Measurements from ENCODE around the gene LCOR.
"Not testable (repeated sequence)": the region's sequence is repeated elsewhere in the genome, so short reads cannot be mapped to it uniquely, and the experiment has no call there.

The LCOR gene

GRCh38 chr10:96840841-96841518 lies 8.9 kb downstream of the LCOR start:
- DNase-seq (ENCODE audit: low read depth) = no peak

- no peak for DNase-seq (ENCODE audit: low read depth)
Measured at GRCh38 chr10:96842896-96843723, 11.0 kb downstream of the LCOR start.

DNA sequence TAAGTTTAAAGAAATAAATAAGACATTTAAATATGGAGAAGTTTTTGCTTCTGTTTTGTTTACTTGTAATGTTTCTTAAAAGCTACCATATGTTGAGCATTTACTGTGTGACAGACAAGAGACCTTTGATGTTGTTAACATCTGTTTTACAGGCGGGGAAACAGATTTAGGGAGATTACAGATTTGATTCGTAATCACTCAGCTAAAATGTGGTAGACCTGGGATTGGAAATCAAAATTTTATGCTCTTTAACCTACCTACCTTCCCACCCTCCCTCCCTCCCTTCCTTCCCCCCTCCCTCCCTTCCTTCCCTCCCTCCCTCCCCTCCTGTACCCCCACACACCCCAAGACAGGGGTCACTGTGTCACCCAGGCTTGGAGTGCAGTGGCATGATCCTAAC lies 11.7 kb downstream of the LCOR start:
- DNase-seq (ENCODE audit: low read depth) = no peak

- no peak for DNase-seq (ENCODE audit: low read depth)
Measured at GRCh38 chr10:96846395-96846794, 14.3 kb downstream of the LCOR start.

GRCh38 chr10:96846926-96847325 lies 14.8 kb downstream of the LCOR start:
- DNase-seq (ENCODE audit: low read depth) = no peak

GRCh38 chr10:96847356-96847755 lies 15.3 kb downstream of the LCOR start:
- DNase-seq (ENCODE audit: low read depth) = not testable (repeated sequence)

DNA sequence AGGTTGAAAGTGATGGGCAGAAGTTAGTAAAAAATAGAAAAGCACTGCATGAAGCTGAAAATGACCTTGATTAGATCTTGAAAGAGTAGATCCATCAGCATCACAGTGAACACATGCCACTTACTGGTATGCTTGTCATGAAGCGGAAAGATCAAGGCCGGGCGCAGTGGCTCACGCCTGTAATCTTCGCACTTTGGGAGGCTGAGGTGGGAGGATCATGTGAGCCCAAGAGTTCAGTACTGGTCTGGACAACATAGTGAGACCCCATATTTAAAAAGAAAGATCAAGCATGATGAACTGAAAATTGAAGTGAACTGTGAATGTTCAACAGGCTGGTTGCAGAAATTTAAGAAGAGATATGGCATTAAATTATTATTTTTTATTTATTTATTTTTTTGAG lies 18.0 kb downstream of the LCOR start:
- DNase-seq (ENCODE audit: low read depth) = no peak

DNA sequence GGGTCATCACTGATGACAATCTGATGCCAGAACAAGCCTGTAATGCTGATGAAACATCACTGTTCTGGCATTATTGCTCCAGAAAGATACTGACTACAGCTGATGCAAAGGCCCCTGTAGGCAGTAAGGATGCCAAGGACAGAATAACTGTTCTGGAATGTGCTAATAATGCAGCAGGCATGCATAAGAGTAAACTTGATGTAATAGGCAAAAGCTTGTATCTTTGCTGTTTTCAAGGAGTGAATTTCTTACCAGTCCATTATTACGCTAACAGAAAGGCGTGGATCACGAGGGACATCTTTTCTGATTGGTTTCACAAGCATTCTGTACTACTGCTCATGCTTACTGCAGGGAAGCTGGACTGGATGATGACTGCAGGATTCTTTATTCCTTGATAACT lies 18.7 kb downstream of the LCOR start:
- DNase-seq (ENCODE audit: low read depth) = no peak

DNA sequence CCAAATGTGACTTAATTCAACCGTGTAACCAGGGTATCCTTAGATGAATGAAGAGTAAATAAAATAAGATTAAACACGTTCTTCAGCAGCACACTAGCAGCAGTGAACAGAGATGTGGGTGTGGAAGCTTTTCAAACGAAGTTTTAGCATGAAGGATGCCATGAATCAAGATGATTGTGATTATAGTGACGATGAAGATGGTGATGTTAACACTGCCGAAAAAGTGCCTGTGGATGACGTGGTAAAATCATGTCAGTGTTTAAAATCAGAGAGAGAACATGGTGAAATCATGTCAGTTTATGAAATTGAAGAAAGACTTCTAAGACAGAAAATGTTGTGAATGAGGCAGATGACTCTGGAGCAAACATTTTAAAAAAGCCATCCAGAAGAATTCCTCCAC lies 19.2 kb downstream of the LCOR start:
- DNase-seq (ENCODE audit: low read depth) = no peak

DNA sequence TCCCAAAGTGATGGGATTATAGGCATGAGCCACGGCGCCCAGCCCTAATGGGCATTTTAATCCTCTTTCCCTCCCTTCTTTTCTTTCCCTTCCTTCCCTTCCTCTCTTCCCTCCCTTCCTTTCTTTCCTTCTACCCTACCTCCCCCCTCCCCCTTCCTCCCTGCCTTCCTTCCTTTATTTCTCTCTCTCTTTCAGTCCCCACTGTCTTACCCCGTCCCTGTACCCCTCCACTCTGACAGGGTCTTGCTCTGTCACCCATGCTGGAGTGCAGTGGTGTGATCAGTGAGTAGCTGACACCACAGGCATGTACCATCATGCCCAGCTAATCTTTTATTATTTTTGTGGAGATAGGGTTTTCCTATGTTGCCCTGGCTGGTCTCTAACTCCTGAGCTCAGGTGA lies 24.2 kb downstream of the LCOR start:
- DNase-seq (ENCODE audit: low read depth) = no peak

DNA sequence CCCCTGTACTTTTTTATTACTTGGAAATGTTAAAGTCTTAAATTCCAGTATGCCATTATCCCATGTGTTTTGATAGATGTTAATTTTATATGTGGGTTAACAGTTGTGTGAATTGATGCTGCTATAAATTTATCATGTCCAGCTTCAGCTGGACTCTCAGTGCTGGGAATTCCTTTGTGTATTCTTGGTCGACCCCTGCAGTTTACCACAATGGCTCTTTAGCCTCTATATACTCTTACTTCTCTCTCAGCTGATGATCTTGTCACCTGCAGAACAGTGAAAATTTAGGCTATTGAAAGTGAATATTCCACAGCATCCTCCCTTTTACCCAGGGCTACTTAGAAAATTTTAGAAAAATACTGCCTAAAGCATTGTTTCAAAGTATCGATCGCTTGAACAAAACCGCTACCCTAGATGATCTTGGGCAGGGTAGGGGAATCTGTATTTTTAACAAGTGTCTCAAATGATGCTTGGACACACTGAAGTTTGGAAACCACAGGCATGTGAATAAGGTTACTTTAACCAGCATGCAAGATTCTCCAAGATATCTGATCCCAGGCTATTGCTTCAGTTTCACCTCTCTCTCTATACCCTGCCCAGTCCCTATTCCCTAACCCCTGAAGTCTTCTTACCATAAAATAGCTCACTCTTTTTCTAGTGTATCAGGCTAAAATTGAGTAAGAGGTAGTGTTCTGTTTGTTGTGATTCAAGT lies 25.4 kb downstream of the LCOR start:
- no peak for DNase-seq (ENCODE audit: low read depth)

- no peak for DNase-seq (ENCODE audit: low read depth)
Measured at GRCh38 chr10:96858038-96858705, 26.1 kb downstream of the LCOR start.

- no peak for DNase-seq (ENCODE audit: low read depth)
Measured at GRCh38 chr10:96858706-96859050, 26.6 kb downstream of the LCOR start.

GRCh38 chr10:96860631-96861277 lies 28.7 kb downstream of the LCOR start:
- DNase-seq (ENCODE audit: low read depth) = no peak

- DNase-seq (ENCODE audit: low read depth) = no peak
Measured at GRCh38 chr10:96863922-96864543, 31.9 kb downstream of the LCOR start.

GRCh38 chr10:96873086-96873485 lies 41.0 kb downstream of the LCOR start:
- no peak for DNase-seq (ENCODE audit: low read depth)

- no peak for DNase-seq (ENCODE audit: low read depth)
Measured at GRCh38 chr10:96873756-96874467, 41.8 kb downstream of the LCOR start.

GRCh38 chr10:96878057-96878456 lies 46.0 kb downstream of the LCOR start:
- no peak for DNase-seq (ENCODE audit: low read depth)

- no peak for DNase-seq (ENCODE audit: low read depth)
Measured at GRCh38 chr10:96880575-96880974, 48.5 kb downstream of the LCOR start.

DNA sequence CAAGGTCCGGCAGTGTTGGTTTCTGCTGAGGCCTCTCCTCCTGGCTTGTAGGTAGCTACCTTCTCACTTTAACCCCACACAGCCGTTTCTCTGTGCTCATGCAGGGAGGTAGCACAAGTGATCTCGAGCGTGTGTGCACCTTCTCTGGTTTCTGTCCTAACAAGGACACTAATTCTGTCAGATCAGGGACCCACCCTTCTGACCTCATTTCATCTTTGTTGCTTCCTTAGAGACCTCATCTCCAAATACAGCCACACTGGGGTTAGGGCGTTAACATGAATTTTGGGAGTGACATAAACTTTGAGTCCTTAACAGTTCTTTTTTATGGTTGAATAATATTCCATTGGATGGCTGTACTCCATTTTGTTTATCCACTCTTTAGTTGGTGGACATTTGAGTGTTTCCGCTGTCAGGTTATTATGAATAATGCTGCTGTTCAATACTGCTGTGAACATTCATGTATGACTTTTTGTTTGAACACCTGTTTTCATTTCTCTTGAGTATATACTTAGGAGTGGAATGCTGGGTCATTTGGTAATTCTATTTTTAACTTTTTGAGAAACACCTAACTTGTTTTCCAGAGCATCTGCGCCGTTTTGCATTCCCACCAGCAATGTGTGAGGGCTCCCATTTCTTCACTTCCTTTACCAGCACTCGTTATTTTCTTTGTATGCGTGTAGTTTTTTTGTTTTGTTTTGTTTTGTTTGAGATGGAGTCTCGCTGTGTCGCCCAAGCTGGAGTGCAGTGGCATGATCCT lies 57.5 kb downstream of the LCOR start:
- DNase-seq (ENCODE audit: low read depth) = no peak
